IPS-NIHi7 (cell line): ENCODE measurements around the gene SMIM14.
"Not testable (repeated sequence)": the region's sequence is repeated elsewhere in the genome, so short reads cannot be mapped to it uniquely, and the experiment has no call there.

ENCODE experiments used
- DNase-seq: peaks from one replicate; pipeline ENCODE4 v3.0.0; 2012; ENCODE audit warnings: mixed read lengths; ENCODE audit errors: extremely low spot score

SMIM14 gene

GRCh38 chr4:39533541-39533940 is 105.1 kb downstream of the SMIM14 start:
- DNase-seq = no peak

GRCh38 chr4:39532237-39532636 is 106.4 kb downstream of the SMIM14 start:
- not testable (repeated sequence) for DNase-seq

GRCh38 chr4:39530682-39531081 is 108.0 kb downstream of the SMIM14 start:
- DNase-seq = no peak

GRCh38 chr4:39529534-39529933 is 109.1 kb downstream of the SMIM14 start:
- DNase-seq = no peak

GRCh38 chr4:39528061-39528465 is 110.6 kb downstream of the SMIM14 start:
- peak; percentile 87 for DNase-seq

- DNase-seq = peak; percentile 100
These were observed 111.2 kb downstream of the SMIM14 start, which contains the start of gene UGDH for GRCh38 chr4:39527296-39528060. Gene UGDH, minus strand, starts transcription at chr4:39527439. Its CDS starts 5,927 bp downstream, at chr4:39521512.

GRCh38 chr4:39526765-39527295 is 111.8 kb downstream of the SMIM14 start:
- DNase-seq = peak; percentile 76

- peak; percentile 14 for DNase-seq
These were observed 112.6 kb downstream of the SMIM14 start for GRCh38 chr4:39525822-39526690.

- DNase-seq = no peak
These were observed 114.3 kb downstream of the SMIM14 start for GRCh38 chr4:39524161-39524957.

GRCh38 chr4:39522068-39522467 is 116.6 kb downstream of the SMIM14 start:
- no peak for DNase-seq

GRCh38 chr4:39521253-39521919 is 117.3 kb downstream of the SMIM14 start:
- no peak for DNase-seq

GRCh38 chr4:39518484-39518883 is 120.2 kb downstream of the SMIM14 start:
- no peak for DNase-seq

GRCh38 chr4:39516407-39516966 is 122.2 kb downstream of the SMIM14 start:
- DNase-seq = no peak

- DNase-seq = not testable (repeated sequence)
These were observed 122.8 kb downstream of the SMIM14 start for GRCh38 chr4:39515669-39516401.

GRCh38 chr4:39514888-39515401 is 123.7 kb downstream of the SMIM14 start:
- no peak for DNase-seq

- not testable (repeated sequence) for DNase-seq
These were observed 124.4 kb downstream of the SMIM14 start for GRCh38 chr4:39514266-39514665.

GRCh38 chr4:39510348-39510929 is 128.2 kb downstream of the SMIM14 start:
- no peak for DNase-seq

- DNase-seq = no peak
These were observed 133.1 kb downstream of the SMIM14 start for GRCh38 chr4:39505581-39505980.

GRCh38 chr4:39504538-39504937 is 134.1 kb downstream of the SMIM14 start:
- DNase-seq = no peak
